ENCODE measurements around the gene BUB1B. TPM values are rescaled to one million over a fixed set of nuclear protein-coding genes. Genes with fewer than 3 reads are reported as not detected.

The BUB1B gene
- total RNA-seq, 1 donor from 2014 or later: 11.4 TPM

- DNase-seq (ENCODE audit: low spot score in 2 of 2) (no peak), FAIRE-seq (no peak)
Observed at GRCh38 chr15:40239404-40239692, 78.5 kb downstream of the BUB1B start.

DNA sequence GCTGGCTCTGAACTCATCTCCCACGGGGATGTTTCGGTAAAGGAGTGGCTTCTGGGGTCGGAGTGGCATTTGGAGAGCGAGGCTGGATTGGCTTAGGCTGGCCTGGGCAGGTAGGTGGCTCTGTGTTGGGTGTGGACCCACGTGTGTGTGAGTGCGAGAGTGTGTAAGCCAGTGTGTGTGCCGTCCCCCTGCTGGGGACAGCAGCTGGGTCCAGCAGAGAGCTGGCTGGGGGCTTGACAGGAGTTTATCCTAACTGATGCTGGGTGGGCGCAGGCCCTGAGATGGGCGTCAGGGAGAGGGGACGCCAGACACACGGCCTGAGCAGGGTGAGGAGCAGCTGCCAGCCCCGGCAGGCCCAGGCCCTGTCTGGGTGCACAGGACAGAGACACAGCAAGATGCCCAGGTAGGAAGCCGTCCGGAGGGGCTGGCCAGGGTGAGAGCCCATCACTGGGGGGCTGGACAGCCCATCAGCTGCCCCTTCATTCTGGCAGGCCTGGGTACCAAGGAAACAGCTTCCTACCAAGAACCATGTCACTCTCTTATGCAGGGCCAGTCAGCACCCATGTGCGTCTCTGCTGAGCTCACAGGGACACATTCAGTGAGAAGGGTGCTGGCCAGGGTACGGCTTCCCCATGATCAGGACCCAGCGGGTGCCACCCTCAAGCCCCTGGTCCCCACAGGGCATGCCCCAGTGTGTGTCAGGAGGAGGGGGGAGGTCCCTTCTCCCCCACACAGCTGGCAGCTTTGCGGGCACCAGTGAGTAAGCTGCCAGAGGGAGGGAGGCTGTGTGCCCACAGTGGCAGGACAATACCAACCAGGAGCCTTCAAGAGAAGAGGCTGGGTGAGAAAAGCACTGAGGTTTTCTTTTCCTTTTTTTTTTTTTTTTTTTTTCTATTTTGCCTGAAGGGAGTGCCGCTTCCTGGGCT is 79.1 kb downstream of the BUB1B start:
- no peak for FAIRE-seq
- DNase-seq (ENCODE audit: low spot score in 2 of 2): no peak

DNA sequence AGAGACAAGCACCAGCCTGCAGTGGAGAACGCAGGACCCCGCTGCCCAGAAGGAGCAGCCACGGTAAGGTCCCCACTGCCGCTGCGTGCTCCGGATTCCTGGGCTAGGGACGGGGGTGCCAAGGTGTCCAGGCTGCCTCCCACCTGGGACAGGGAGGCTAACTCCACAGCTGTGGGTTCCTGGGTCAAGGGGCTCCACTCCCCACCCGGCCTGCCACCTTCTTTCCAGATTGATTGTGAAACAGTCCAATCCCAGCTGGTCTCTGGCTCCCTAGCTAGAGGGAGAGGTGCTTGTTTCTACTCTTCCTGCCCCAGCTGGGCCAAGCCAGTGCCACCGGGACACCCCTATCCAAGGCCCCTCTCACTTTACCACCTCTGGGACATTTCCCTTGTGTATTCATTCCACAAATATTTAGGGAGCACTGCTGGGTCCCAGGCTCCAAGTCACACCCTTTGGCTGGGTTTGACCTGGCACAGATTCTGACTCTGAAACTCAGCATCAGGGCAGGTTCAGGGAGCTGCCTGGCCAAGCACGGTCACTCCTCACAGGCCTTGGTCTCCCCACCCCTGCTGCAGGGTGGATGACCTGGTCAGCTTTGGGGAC is 79.9 kb downstream of the BUB1B start:
- FAIRE-seq (no peak), DNase-seq (ENCODE audit: low spot score in 2 of 2) (no peak)

DNA sequence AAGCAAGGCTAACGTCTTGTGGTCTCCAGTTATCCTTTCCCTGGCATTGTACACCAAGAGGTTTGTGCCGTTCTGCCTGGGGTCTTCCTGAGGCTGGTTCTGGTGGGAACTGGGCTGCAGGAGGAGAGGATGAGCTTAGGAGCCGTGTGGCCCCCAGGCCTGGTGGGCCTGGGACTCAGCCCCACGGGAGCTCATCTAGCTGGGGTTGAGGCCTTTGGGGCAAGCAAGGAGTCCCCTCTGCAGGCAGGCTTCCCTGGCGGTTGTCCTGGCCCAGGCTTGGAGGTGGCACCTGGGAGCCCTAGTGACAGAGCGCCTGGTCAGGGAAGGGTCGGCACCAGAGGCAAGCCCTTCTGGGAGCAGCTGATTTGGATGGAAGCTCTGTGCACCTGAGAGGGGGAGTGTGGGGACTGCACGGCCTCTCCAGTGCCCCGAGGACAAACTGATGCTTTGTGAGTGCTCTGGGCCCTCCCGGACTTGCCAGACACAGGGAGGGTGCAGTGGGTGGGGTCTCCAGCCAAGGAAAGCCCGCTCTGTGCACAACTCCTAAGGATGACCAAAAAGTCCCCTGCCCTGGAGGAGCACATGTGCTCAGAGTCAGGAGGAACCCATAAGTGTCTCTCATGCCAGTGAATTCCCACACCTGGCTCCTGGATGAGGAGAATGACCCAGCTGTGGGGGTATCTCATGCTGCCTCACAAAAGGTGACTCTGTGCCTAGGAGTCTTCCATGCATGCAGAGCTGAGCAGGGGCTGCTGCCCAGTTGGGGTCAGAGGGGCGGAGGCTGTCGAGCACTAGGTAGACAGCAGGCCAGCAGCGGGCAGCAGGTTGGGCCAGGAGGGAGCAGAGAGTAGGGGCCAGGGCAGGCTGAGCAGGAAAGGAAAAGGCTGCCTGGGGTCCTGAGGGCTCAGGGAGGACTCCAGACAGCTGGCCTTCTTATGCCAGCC is 80.7 kb downstream of the BUB1B start:
- FAIRE-seq (no peak), DNase-seq (ENCODE audit: low spot score in 2 of 2) (no peak)

DNA sequence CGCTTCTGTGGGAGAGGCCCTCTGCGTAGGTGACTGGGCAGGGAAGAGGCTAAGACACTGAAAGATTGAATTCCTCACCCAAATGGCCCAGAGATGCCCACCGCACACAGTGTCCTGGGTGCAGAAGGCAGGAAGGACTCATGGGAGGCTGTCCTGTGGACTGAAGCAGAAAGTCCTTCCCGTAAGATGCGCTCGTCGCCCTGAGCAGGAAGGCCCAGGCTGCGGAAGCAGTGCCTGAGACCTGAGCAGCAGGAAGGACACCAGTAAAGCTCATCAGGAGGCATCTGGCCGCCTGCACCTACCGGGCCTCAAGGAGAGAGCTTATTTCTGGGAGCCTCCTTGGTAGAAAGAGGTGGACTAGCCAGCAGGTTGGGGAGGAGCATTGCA is 81.3 kb downstream of the BUB1B start:
- FAIRE-seq: no peak
- DNase-seq (ENCODE audit: low spot score in 2 of 2): no peak

GRCh38 chr15:40242601-40243000 is 81.7 kb downstream of the BUB1B start:
- FAIRE-seq: no peak

DNA sequence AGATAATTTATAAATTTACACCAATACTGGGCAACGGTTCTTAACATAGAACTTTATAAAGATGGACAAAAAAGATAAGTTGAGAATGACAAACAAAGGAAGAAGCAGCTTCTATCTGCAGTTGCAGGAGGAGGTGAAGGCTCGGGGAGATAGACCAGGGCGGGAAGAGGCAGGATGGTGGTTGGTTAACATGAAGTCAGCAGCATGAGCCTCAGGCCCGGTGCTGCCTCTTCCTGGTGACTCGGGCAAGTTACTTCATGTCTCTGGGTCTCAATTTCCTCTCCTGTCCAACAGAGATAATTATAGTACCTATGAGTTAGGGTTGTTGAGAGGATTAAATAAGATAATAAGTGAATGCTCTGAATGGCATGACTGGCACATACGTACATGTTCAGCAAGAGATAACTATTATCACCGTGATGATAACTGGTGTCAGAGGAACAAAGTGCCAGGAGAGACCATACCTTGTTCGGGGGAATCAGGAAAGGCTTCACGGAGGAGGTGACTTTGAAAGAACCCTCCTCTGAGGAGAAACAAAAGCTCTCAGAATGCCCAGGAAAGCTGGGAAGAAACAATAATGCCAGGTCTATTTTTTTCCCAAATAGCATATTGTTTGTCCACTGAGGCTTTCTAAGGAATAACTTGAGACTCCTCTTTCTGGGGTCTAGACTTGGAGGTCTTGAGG is 82.4 kb downstream of the BUB1B start:
- FAIRE-seq (no peak), DNase-seq (ENCODE audit: low spot score in 2 of 2) (no peak)

More at GRCh38 chr15:40242601-40243000, 81.7 kb downstream of the BUB1B start:
- DNase-seq (ENCODE audit: low spot score in 2 of 2): no peak

DNA sequence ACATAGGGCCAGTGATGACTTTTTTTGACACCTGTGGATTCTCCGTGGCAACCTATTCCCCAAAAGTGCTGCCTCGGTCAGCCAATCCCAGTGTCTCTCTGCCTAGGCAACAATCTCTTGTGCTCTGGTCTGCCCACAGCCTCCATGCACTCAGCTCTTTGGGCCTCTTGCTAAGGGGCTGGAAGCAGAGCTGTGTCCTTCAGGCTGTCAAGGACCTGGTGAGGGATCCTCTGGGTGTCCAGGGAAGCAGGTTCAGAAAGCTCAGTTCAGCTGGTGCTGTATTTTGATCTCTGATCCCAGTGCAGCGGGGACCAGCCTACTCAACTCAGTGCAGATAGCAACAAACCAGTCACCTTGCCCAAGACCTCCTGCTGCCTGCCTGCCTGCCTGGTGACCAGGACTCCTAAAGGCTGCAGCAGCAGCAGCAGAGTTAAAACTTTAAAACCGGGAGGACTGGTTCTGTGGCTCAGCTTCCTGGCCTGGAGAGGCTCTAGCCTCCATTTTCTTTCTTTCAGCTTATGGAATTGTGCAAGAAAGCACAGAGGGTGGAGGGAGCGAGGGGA is 84.2 kb downstream of the BUB1B start:
- FAIRE-seq (no peak), DNase-seq (ENCODE audit: low spot score in 2 of 2) (no peak)

DNA sequence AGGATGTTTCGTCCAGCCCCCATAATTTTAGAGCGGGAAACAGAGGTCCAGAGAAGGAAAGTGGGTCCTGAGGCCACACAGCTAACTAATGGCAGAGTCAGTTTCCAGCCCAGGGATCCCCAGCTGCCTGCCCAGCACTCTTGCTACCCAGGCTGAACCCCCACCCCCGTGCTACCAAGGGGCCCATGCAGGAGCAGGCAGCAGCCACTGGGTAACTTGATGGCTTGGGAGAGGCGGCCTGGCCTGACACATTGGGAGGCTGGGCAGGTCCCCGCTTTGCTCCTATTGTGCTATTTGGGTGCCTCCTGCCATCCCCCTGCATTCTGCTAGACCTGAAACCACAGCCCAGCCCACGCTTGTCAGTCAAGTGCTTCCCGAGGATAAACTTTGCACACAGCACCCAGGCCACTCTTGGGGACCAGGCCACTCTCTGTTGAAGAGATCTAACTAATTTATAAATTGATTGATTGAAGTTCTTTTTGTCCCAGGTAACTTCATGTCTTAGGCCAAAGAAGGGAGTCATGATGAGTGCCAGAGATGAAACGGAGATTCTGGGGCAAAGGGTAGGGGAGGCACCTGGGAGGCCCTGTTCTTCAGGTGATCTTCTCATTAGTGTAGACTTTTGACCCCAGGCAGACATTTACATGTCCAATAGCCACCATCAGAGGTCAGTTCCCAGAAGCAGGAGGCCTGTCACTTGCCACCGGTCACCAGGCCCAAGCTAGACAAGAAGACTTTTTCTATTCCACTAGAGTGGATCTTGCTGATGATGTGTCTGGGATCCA is 85.0 kb downstream of the BUB1B start:
- DNase-seq (ENCODE audit: low spot score in 2 of 2): no peak
- FAIRE-seq: no peak

GRCh38 chr15:40246496-40247280 is 85.8 kb downstream of the BUB1B start:
- FAIRE-seq (no peak), DNase-seq (ENCODE audit: low spot score in 2 of 2) (no peak)

- no peak for FAIRE-seq
- no peak for DNase-seq (ENCODE audit: low spot score in 2 of 2)
Observed at GRCh38 chr15:40247406-40247971, 86.6 kb downstream of the BUB1B start.

DNA sequence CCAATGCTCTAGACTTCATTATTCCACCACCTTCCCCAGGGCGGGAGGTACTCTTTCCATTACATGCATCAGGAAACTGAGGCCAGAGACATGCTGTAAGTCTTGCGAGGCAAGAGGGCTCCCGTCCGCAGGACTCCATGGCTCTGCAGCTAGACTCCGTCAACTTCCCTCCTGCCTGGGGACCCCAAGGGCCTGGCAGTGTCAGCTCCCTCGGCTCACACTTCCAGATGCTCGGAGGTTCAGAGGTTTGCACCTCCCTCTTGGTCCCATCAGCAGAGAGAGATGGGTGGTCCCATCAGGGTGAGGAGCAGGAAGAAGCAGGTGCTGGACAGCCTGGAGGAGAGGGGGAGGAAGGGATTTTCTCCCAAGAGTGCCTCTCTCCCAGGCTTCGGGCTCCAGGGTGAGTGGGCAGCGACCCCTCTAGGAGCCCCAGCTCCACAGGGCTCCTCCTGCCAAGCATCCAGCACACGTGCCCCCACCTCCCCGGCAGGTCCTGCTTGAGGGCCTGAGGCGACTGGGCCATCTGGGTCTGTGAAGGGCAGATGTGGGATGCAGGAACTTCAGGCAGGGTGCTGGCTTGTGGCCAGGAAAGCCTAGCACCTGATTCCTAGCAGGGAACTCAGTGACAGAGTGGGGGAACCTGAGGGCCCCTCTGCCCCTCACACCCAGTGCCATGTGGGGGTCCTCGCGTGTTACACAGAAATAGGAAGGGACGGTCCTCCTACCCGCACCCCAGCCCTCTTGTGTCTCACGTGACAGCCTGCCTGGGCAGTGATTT is 87.3 kb downstream of the BUB1B start:
- no peak for FAIRE-seq
- DNase-seq (ENCODE audit: low spot score in 2 of 2): no peak

GRCh38 chr15:40249477-40250303 is 88.8 kb downstream of the BUB1B start:
- no peak for DNase-seq (ENCODE audit: low spot score in 2 of 2)
- no peak for FAIRE-seq

- DNase-seq (ENCODE audit: low spot score in 2 of 2) (no peak), FAIRE-seq (no peak)
Observed at GRCh38 chr15:40250304-40250656, 89.4 kb downstream of the BUB1B start.

DNA sequence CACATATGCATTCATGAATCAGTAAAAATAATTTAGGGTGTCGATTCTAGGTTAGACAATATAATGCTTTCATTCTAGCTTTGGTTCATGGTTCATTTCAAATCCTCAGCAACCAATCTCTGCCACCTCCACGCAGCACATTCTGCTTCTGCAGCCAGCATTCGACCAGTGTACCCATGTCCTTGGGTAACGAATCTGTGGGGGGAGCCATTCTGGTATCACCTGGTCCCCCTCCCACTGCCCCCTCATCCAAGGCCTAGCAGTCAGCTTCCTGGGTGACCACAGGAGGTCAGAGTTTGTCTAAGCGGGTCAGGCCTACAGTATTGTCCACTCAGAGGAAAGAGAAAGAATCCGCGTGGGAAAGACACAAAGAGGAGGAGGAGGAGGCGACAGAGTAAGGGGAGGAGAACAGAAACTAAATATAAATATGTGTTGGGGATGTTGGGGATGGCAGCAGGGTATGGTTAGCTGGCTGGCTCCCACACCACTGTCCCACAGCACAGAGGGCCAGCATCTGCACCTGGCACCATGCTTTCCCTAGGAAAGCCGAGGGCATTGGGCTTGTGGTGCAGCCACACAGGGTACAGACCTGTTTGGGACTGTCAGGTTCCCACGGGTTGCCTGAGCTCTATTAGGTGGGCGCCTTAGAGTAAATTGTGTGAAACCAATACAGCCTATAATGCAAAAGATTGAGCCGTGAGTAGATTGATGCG is 90.1 kb downstream of the BUB1B start:
- DNase-seq (ENCODE audit: low spot score in 2 of 2) (no peak), FAIRE-seq (no peak)

GRCh38 chr15:40251486-40252140 is 90.7 kb downstream of the BUB1B start:
- FAIRE-seq: no peak
- no peak for DNase-seq (ENCODE audit: low spot score in 2 of 2)

Data from frontal cortex (tissue), 4 donors.